ENCODE measurements around the gene C5orf47. TPM values are rescaled to one million over a fixed set of nuclear protein-coding genes. Genes with fewer than 3 reads are reported as not detected.

The C5orf47 gene
- total RNA-seq, 1 donor from 2014 or later: not detected

DNA sequence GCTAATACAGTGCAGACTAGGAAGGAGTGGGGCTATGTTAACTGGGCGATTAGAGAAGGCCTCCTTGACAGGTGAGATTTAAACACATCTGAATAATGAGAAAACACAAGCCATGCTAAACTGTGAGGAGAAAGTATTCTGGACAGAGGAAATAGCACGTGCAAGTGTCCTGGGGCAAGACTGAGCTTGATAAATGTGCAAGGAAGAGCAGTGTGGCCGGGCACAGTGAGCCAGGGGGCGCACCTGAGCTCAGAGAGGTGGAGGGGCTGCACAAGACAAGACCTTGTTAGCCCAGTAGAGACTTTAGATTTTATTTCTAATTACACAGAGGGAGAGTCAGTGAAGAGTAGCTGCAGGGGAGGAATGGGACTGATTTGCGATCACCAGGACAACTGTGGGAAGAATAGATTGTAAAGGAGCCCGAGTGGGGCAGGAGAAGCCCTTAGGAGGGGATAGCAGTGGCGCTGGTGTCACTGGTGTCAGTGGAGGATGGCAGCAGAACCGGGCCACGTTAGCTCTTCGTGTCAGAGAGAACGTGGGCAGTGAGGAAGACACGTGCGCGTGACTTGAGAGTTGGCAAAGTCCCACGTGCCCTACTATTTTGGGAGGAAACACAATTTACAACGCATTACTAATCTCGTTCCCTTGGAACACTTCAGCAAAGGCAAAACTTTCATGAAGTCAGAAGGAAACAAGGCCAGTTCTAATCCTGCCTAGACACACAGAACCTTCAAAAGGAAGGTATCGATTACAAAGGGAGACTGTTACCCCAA lies 17.9 kb upstream of the C5orf47 start:
- H3K4me1 Mint-ChIP-seq (ENCODE audit: low read depth, unreplicated experiment): peaks cover 51% of the 10 kb centered on the region
- peak overlapping the region; percentile 56 for H3K27ac Mint-ChIP-seq (ENCODE audit: unreplicated experiment)
- peak; percentile 15 for TF ChIP-seq CTCF (IDR thresholded peaks at IDR 0.05; ENCODE audit: partially characterized antibody, unreplicated experiment)
- peak overlapping the region; percentile 32 for H3K4me3 Mint-ChIP-seq (ENCODE audit: unreplicated experiment)
- peaks cover 11% of the 10 kb centered on the region for H3K9me3 Mint-ChIP-seq (ENCODE audit: unreplicated experiment)
- H3K27me3 Mint-ChIP-seq (ENCODE audit: unreplicated experiment): peaks cover 5% of the 10 kb centered on the region
- DNase-seq: no peak
- H3K36me3 Mint-ChIP-seq (ENCODE audit: unreplicated experiment): no peaks in the 10 kb centered on the region

- Mint-ChIP-seq H3K4me1 (ENCODE audit: low read depth, unreplicated experiment) (peaks cover 49% of the 10 kb centered on the region), H3K27ac (ENCODE audit: unreplicated experiment) (peak overlapping the region; percentile 68), H3K36me3 (ENCODE audit: unreplicated experiment) (no peaks in the 10 kb centered on the region), H3K9me3 (ENCODE audit: unreplicated experiment) (peaks cover 14% of the 10 kb centered on the region), H3K4me3 (ENCODE audit: unreplicated experiment) (peak overlapping the region; percentile 22), H3K27me3 (ENCODE audit: unreplicated experiment) (peaks cover 5% of the 10 kb centered on the region)
- no peak for DNase-seq
- no peak for TF ChIP-seq CTCF (IDR thresholded peaks at IDR 0.05; ENCODE audit: partially characterized antibody, unreplicated experiment)
These were observed 17.2 kb upstream of the C5orf47 start for GRCh38 chr5:173971681-173972345.

DNA sequence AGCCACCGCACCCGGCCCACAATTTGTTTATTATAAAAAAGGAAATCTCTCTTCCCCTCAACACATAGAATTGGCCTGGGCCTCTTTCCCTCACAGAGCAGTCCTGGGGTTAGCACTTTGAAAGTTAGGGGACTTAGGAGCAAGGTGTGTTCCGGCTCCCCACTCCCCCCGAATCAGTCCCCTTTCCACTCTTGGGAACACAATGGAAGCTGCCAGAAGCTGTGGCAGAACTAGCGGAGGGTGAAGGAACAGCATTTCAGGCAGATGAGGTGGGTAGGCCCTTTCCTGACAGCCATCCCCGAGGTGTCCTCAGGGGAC lies 16.4 kb upstream of the C5orf47 start:
- Mint-ChIP-seq H3K36me3 (ENCODE audit: unreplicated experiment) (no peaks in the 10 kb centered on the region), H3K9me3 (ENCODE audit: unreplicated experiment) (peaks cover 14% of the 10 kb centered on the region), H3K4me3 (ENCODE audit: unreplicated experiment) (peak overlapping the region; percentile 88), H3K27me3 (ENCODE audit: unreplicated experiment) (peaks cover 5% of the 10 kb centered on the region), H3K4me1 (ENCODE audit: low read depth, unreplicated experiment) (peaks cover 45% of the 10 kb centered on the region), H3K27ac (ENCODE audit: unreplicated experiment) (peak overlapping the region; percentile 97)
- TF ChIP-seq CTCF (IDR thresholded peaks at IDR 0.05; ENCODE audit: partially characterized antibody, unreplicated experiment): no peak
- no peak for DNase-seq

GRCh38 chr5:173972925-173973615 lies 15.9 kb upstream of the C5orf47 start:
- Mint-ChIP-seq H3K36me3 (ENCODE audit: unreplicated experiment) (no peaks in the 10 kb centered on the region), H3K27ac (ENCODE audit: unreplicated experiment) (peak overlapping the region; percentile 97), H3K27me3 (ENCODE audit: unreplicated experiment) (peaks cover 5% of the 10 kb centered on the region), H3K4me3 (ENCODE audit: unreplicated experiment) (peak overlapping the region; percentile 88), H3K4me1 (ENCODE audit: low read depth, unreplicated experiment) (peaks cover 42% of the 10 kb centered on the region), H3K9me3 (ENCODE audit: unreplicated experiment) (peaks cover 17% of the 10 kb centered on the region)
- DNase-seq: peak; percentile 86
- TF ChIP-seq CTCF (IDR thresholded peaks at IDR 0.05; ENCODE audit: partially characterized antibody, unreplicated experiment): peak; percentile 90

Data from glutamatergic neuron (in vitro differentiated cells).